Activated naive CD8-positive, alpha-beta T cell treated with anti-CD3 and anti-CD28 coated beads, Interleukin-2, amount 50 U/mL, for 24 hours (primary cell): ENCODE data around the gene F2RL3.
A peak's percentile ranks its signal among the peaks of the same experiment; 100 is the strongest.
"Not testable (repeated sequence)": the region's sequence is repeated elsewhere in the genome, so short reads cannot be mapped to it uniquely, and the experiment has no call there.

Experiments used
- ATAC-seq: fragments of 150-1000 bp; cut with Tn5 transposase; one replicate; pipeline ENCODE4 v1.10.0; 2021
- DNase-seq: peaks from one replicate; pipeline ENCODE4 v3.0.0; 2021
- H3K27ac Mint-ChIP-seq: one replicate; pipeline ENCODE4 v1.8.0; 2021; ENCODE audit warnings: mild to moderate bottlenecking, mixed read lengths
- H3K27me3 Mint-ChIP-seq: one replicate; pipeline ENCODE4 v1.8.0; 2021; ENCODE audit warnings: mixed read lengths
- H3K36me3 Mint-ChIP-seq: one replicate; pipeline ENCODE4 v1.8.0; 2021; ENCODE audit warnings: low read depth, mixed read lengths
- H3K4me1 Mint-ChIP-seq: one replicate; pipeline ENCODE4 v1.8.0; 2021; ENCODE audit warnings: mixed read lengths
- H3K4me3 Mint-ChIP-seq: one replicate; pipeline ENCODE4 v1.8.0; 2021; ENCODE audit warnings: mild to moderate bottlenecking, moderate library complexity, mixed read lengths
- H3K9me3 Mint-ChIP-seq: one replicate; pipeline ENCODE4 v1.8.0; 2021; ENCODE audit warnings: mixed read lengths

F2RL3 gene

GRCh38 chr19:16868423-16869130, 20.2 kb upstream of the F2RL3 start:
- Mint-ChIP-seq H3K4me3 (no peak overlapping the region), H3K4me1 (no peaks in the 10 kb centered on the region), H3K9me3 (no peaks in the 10 kb centered on the region), H3K27ac (no peak overlapping the region), H3K36me3 (peaks cover 13% of the 10 kb centered on the region), H3K27me3 (no peaks in the 10 kb centered on the region)
- ATAC-seq (no peak), DNase-seq (no peak)

GRCh38 chr19:16869331-16869972, 19.3 kb upstream of the F2RL3 start:
- Mint-ChIP-seq H3K4me1 (peaks cover 4% of the 10 kb centered on the region), H3K9me3 (peaks cover 2% of the 10 kb centered on the region), H3K36me3 (peaks cover 18% of the 10 kb centered on the region), H3K4me3 (no peak overlapping the region), H3K27me3 (no peaks in the 10 kb centered on the region), H3K27ac (no peak overlapping the region)
- no peak for ATAC-seq
- no peak for DNase-seq

DNA sequence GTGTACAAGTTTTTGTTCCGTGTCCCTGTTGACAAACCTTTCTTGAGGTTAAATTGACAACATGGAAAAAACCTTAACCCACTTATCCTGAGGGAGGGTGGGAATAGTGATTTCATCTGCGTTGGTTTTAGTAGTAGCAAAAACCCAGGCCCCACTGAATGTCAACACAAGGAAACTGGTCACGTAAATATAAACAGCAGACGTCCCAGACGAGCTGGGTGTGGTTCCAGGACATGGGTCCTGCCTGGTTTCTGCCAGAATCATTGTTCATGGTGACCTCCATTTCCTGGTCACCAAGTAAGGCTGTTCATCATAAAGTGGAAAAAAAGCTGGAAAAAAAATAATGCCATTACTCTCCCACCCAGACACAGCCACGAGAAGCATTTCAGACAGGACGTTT, 16.9 kb upstream of the F2RL3 start:
- DNase-seq (no peak), ATAC-seq (no peak)
- no peaks in the 10 kb centered on the region for H3K27me3 Mint-ChIP-seq
- peaks cover 6% of the 10 kb centered on the region for H3K9me3 Mint-ChIP-seq
- H3K4me3 Mint-ChIP-seq = no peak overlapping the region
- peaks cover 20% of the 10 kb centered on the region for H3K36me3 Mint-ChIP-seq
- no peak overlapping the region for H3K27ac Mint-ChIP-seq
- H3K4me1 Mint-ChIP-seq = peaks cover 8% of the 10 kb centered on the region

DNA sequence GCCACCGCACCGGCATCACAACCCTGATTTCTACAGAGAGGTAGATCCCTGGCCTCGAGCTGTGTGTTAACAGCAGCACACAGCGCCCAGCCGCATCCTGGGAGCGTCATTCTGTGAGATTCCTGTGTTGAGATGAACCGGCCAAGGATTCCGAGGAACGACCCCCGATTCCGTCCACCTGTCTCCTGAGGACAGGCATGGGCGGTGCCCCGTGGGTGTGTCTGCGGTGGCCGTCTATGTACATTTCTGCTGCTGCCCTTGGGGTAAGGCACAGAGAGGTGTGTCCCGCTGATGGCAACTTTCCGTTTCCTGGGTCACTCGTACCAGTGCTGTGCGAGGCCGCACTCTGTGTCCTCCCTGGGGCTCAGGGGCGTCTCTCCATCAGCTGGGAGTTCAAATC, 16.1 kb upstream of the F2RL3 start:
- H3K9me3 Mint-ChIP-seq = peaks cover 6% of the 10 kb centered on the region
- no peak overlapping the region for H3K4me3 Mint-ChIP-seq
- H3K27ac Mint-ChIP-seq = no peak overlapping the region
- peaks cover 10% of the 10 kb centered on the region for H3K4me1 Mint-ChIP-seq
- H3K27me3 Mint-ChIP-seq = no peaks in the 10 kb centered on the region
- DNase-seq = no peak
- H3K36me3 Mint-ChIP-seq = peaks cover 22% of the 10 kb centered on the region
- ATAC-seq = no peak

DNA sequence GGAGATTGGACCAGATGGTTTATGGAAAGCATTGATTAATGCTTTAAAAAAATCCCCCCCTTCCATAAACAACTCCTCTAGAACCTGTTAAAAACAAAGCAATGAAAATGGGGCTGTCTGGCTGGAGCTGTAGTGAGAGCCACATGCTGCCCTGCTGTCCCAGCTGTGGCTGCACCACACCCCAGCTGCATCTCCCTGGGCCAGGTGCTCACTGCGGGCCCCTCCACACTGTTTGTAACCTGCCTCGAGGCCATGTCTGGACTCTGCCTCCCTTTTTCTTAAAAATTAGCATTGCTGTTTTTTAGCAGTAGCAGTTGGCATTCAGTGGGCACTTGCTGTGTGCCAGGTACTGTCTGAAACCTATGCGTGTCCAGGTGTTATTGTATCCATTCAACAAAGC, 15.2 kb upstream of the F2RL3 start:
- no peak for DNase-seq
- H3K36me3 Mint-ChIP-seq = peaks cover 19% of the 10 kb centered on the region
- H3K4me3 Mint-ChIP-seq = no peak overlapping the region
- H3K9me3 Mint-ChIP-seq = peaks cover 6% of the 10 kb centered on the region
- no peak for ATAC-seq
- peaks cover 10% of the 10 kb centered on the region for H3K4me1 Mint-ChIP-seq
- H3K27ac Mint-ChIP-seq = no peak overlapping the region
- H3K27me3 Mint-ChIP-seq = no peaks in the 10 kb centered on the region

GRCh38 chr19:16874250-16874977, 14.4 kb upstream of the F2RL3 start:
- ATAC-seq (no peak), DNase-seq (no peak)
- Mint-ChIP-seq H3K4me1 (peaks cover 10% of the 10 kb centered on the region), H3K4me3 (no peak overlapping the region), H3K27ac (peak overlapping the region; percentile 70), H3K9me3 (peaks cover 6% of the 10 kb centered on the region), H3K36me3 (peaks cover 26% of the 10 kb centered on the region), H3K27me3 (no peaks in the 10 kb centered on the region)

- H3K27me3 Mint-ChIP-seq, H3K9me3 Mint-ChIP-seq, ATAC-seq, DNase-seq, H3K4me1 Mint-ChIP-seq, H3K4me3 Mint-ChIP-seq: not testable (repeated sequence)
- H3K36me3 Mint-ChIP-seq = peaks cover 24% of the 10 kb centered on the region
- peak overlapping the region; percentile 57 for H3K27ac Mint-ChIP-seq
Measured at GRCh38 chr19:16874978-16875299, 13.9 kb upstream of the F2RL3 start.

GRCh38 chr19:16875584-16876555, 12.9 kb upstream of the F2RL3 start:
- no peak overlapping the region for H3K4me3 Mint-ChIP-seq
- no peak overlapping the region for H3K27ac Mint-ChIP-seq
- peaks cover 10% of the 10 kb centered on the region for H3K4me1 Mint-ChIP-seq
- ATAC-seq (peak; percentile 30), DNase-seq (no peak)
- peaks cover 6% of the 10 kb centered on the region for H3K9me3 Mint-ChIP-seq
- no peaks in the 10 kb centered on the region for H3K27me3 Mint-ChIP-seq
- H3K36me3 Mint-ChIP-seq = peaks cover 32% of the 10 kb centered on the region

DNA sequence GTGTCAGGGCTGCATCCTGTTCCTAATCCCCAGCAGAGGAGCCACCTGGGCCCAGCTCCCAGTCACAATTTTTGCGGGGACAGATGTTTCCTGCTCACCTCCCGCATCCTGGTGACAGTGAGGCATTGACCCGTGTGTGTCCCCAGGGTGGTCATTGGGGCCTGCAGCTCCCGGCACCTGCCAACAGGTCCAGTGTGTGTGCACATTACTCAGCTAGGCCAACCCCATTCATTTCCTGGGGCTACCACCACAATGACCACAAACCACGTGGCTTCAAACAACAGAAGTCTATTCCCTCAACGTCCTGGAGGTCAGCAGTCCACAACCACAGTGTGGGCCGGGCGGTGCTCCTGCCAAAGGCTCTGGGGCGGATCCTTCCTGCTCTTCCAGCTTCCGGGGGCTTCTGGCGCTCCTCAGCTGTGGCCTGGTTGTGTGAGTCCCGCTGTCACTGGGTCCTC, 11.9 kb upstream of the F2RL3 start:
- peaks cover 8% of the 10 kb centered on the region for H3K9me3 Mint-ChIP-seq
- ATAC-seq = no peak
- no peak overlapping the region for H3K27ac Mint-ChIP-seq
- H3K4me3 Mint-ChIP-seq = no peak overlapping the region
- peaks cover 10% of the 10 kb centered on the region for H3K4me1 Mint-ChIP-seq
- H3K36me3 Mint-ChIP-seq = peaks cover 30% of the 10 kb centered on the region
- DNase-seq = no peak
- no peaks in the 10 kb centered on the region for H3K27me3 Mint-ChIP-seq

GRCh38 chr19:16877581-16877980, 11.2 kb upstream of the F2RL3 start:
- no peak for ATAC-seq
- Mint-ChIP-seq H3K4me3 (no peak overlapping the region), H3K27ac (no peak overlapping the region), H3K36me3 (peaks cover 32% of the 10 kb centered on the region), H3K27me3 (no peaks in the 10 kb centered on the region), H3K9me3 (peaks cover 15% of the 10 kb centered on the region), H3K4me1 (peaks cover 10% of the 10 kb centered on the region)
- no peak for DNase-seq

DNA sequence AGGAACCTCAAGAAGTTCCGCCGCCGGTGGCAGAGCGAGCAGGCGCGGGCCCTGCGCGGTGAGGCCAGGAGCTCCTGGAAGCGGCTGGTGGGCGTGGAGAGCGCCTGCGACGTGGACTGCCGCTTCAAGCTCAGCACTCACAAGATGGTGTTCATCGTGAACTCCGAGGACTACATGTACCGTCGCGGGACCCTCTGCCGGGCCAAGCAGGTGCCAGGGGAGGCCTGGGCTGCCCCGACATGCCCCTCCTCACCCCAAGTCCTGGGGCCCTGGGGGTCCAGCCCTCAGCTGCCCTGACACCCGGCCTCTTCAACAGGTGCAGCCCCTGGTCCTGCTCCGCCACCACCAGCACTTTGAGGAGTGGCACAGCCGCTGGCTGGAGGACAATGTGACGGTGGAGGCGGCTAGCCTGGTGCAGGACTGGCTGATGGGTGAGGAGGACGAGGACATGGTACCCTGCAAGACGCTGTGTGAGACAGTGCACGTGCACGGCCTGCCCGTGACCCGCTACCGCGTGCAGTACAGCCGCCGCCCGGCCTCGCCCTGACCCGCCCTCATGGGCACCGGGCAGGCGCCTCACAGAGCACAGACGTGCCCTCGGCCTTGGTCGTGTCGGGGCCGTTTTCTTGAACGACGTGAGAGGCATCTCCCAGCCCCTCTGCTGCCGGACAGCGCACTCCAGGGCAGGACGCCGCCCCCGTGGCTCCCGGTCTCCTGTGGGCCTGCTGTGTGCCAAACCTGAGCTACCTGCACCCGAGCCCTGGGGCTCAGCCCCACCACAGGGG, 10.4 kb upstream of the F2RL3 start:
- Mint-ChIP-seq H3K4me3 (no peak overlapping the region), H3K27ac (no peak overlapping the region), H3K9me3 (peaks cover 22% of the 10 kb centered on the region), H3K27me3 (no peaks in the 10 kb centered on the region), H3K36me3 (peaks cover 36% of the 10 kb centered on the region), H3K4me1 (peaks cover 10% of the 10 kb centered on the region)
- no peak for DNase-seq
- ATAC-seq = no peak

DNA sequence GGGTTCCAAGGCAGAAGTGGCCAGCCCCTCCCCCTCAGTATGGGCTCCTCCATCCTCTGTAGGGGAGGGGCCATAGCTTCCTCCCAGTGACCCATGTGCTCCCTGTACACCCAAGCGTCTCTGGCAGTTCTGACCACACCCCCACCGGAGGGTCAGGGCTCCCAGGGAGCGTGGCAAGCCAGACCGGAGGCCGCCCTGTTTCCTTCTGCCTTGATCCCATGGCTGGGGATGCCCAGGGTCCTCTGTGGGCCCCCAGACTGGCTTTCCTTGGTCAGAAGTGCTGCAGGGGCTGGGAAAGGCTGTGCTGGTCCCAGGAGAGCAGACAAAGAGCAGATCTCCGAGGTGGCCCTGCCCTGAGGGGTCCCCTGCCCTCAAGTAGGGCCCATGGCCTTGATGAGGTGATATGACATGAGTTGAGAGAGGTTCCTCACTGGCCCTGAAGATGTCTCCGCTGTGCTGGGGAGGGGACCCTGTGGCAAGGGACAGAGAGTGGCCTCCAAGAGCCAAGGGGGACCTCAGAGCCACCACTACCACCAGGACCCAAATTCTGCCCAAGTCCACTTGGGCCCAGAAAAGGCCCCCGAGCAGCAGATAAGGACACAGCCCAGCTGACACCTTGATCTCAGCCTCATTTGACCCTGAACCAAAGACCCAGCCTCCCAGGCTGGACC, 7.8 kb upstream of the F2RL3 start:
- DNase-seq (no peak), ATAC-seq (no peak)
- peaks cover 16% of the 10 kb centered on the region for H3K9me3 Mint-ChIP-seq
- H3K4me3 Mint-ChIP-seq = no peak overlapping the region
- no peaks in the 10 kb centered on the region for H3K27me3 Mint-ChIP-seq
- peaks cover 2% of the 10 kb centered on the region for H3K4me1 Mint-ChIP-seq
- no peak overlapping the region for H3K27ac Mint-ChIP-seq
- H3K36me3 Mint-ChIP-seq = peaks cover 26% of the 10 kb centered on the region

- H3K27ac Mint-ChIP-seq = no peak overlapping the region
- H3K27me3 Mint-ChIP-seq = no peaks in the 10 kb centered on the region
- DNase-seq (no peak), ATAC-seq (no peak)
- peaks cover 2% of the 10 kb centered on the region for H3K4me1 Mint-ChIP-seq
- H3K4me3 Mint-ChIP-seq = no peak overlapping the region
- peaks cover 26% of the 10 kb centered on the region for H3K36me3 Mint-ChIP-seq
- peaks cover 16% of the 10 kb centered on the region for H3K9me3 Mint-ChIP-seq
Measured at GRCh38 chr19:16882146-16882545, 6.7 kb upstream of the F2RL3 start.
